Vagina (tissue), 2 donors: Measurements from ENCODE around the gene TMEM176A. TPM values are rescaled to one million over a fixed set of nuclear protein-coding genes. Genes with fewer than 3 reads are reported as not detected.
"Not testable (repeated sequence)": the region's sequence is repeated elsewhere in the genome, so short reads cannot be mapped to it uniquely, and the experiment has no call there.

Experiments
- DNase-seq, 2 donors: peaks; one replicate each; pipeline ENCODE4 v3.0.0-alpha.2; 2017; ENCODE audit errors: extremely low spot score in 2 of 2
- H3K27ac ChIP-seq: fragments of 200-600 bp; sonication (generic); one replicate; pipeline ENCODE4 v1.5.1; 2019
- H3K27me3 ChIP-seq: fragments of 200-600 bp; sonication (generic); one replicate; pipeline ENCODE4 v1.5.1; 2019
- H3K36me3 ChIP-seq, 2 donors: fragments of 200-600 bp; sonication (generic); one replicate each; pipeline ENCODE4 v1.5.1; 2017 to 2019
- H3K4me1 ChIP-seq: fragments of 200-600 bp; sonication (generic); one replicate; pipeline ENCODE4 v1.5.1; 2019
- H3K4me3 ChIP-seq, 2 donors: fragments of 200-600 bp; sonication (generic); 1 replicate in 1 of 2; 2 replicates in 1 of 2; pipeline ENCODE4 v1.5.1; 2016 to 2019
- H3K9me3 ChIP-seq: fragments of 200-600 bp; sonication (generic); one replicate; pipeline ENCODE4 v1.5.1; 2019
- POLR2A ChIP-seq, 2 donors: fragments of 450-650 bp; IDR thresholded peaks; one replicate each; pipeline ENCODE4 v1.6.1; 2017; ENCODE audit warnings: antibody characterized with exemption in 2 of 2, mild to moderate bottlenecking in 2 of 2, moderate library complexity in 2 of 2
- POLR2AphosphoS5 ChIP-seq, 2 donors: sonication (generic); formaldehyde crosslinking; IDR thresholded peaks; one replicate each; pipeline ENCODE4 v1.9.0; 2017; ENCODE audit warnings: antibody characterized with exemption in 2 of 2, mild to moderate bottlenecking in 2 of 2, low read depth in 1 of 2; ENCODE audit not compliant: insufficient read depth in 1 of 2
- intact Hi-C: fragments of 100-400 bp; cut with DNase I; formaldehyde crosslinking; loops from one replicate; pipeline ENCODE4 v1.15.1; 2023
- total RNA-seq: library from RNA; depleted of rRNA; stranded (reverse); fragments of >200 nt; gene quantifications from one replicate; pipeline ENCODE4 v1.2.3, GENCODE V29; 2016
- TF ChIP-seq, protein P1 (sequence below), 3 experiments: fragments of 450-650 bp in 2 of 3; fragments of 200-600 bp in 1 of 3; sonication (generic) in 1 of 3; IDR thresholded peaks; one replicate each; pipeline ENCODE4 v1.5.1; 2017 to 2019; ENCODE audit warnings: antibody characterized with exemption in 3 of 3, mild to moderate bottlenecking in 2 of 3, moderate library complexity in 2 of 3

TMEM176A gene
- total RNA-seq, 1 donor from 2014 or later, result 43.7 TPM

- no peaks in the 10 kb centered on the region for H3K9me3 ChIP-seq
- no peak overlapping the region for H3K27ac ChIP-seq
- intact Hi-C loops, result no loop called here
- no peak for DNase-seq
- TF ChIP-seq POLR2A (IDR thresholded peaks at IDR 0.05), result no peak
- no peak for TF ChIP-seq POLR2AphosphoS5 (IDR thresholded peaks at IDR 0.05; ENCODE audit: insufficient read depth in 1 of 2, low read depth in 1 of 2)
- TF ChIP-seq, protein P1, sequence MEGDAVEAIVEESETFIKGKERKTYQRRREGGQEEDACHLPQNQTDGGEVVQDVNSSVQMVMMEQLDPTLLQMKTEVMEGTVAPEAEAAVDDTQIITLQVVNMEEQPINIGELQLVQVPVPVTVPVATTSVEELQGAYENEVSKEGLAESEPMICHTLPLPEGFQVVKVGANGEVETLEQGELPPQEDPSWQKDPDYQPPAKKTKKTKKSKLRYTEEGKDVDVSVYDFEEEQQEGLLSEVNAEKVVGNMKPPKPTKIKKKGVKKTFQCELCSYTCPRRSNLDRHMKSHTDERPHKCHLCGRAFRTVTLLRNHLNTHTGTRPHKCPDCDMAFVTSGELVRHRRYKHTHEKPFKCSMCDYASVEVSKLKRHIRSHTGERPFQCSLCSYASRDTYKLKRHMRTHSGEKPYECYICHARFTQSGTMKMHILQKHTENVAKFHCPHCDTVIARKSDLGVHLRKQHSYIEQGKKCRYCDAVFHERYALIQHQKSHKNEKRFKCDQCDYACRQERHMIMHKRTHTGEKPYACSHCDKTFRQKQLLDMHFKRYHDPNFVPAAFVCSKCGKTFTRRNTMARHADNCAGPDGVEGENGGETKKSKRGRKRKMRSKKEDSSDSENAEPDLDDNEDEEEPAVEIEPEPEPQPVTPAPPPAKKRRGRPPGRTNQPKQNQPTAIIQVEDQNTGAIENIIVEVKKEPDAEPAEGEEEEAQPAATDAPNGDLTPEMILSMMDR (IDR thresholded peaks at IDR 0.05), result no peak
- H3K27me3 ChIP-seq, result no peaks in the 10 kb centered on the region
- H3K4me3 ChIP-seq, result no peak overlapping the region
- no peaks in the 10 kb centered on the region for H3K4me1 ChIP-seq
- no peaks in the 10 kb centered on the region for H3K36me3 ChIP-seq
Measured at GRCh38 chr7:150766334-150766709, 34.2 kb upstream of the TMEM176A start.

DNA sequence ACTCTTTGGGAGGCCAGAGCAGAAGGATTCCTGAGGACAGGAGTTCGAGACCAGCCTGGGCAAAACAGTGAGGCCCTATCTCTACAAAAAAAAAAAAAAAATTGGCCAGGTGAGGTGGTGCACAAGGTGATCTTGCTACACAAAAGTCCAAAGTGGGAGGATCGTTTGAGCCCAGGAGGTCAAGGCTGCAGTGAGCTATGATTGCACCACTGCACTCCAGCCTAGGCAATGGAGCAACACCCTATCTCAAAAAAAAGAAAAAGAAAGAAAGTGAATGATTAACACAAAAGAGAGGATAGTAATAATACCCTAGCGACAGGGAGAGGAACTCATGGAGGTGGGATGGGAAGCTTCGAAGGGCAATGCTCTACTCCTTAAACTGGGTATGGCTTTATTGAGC lies 30.8 kb upstream of the TMEM176A start:
- H3K27ac ChIP-seq, result no peak overlapping the region
- DNase-seq, result no peak
- no peaks in the 10 kb centered on the region for H3K36me3 ChIP-seq
- TF ChIP-seq, protein P1 (IDR thresholded peaks at IDR 0.05), result no peak
- no peak for TF ChIP-seq POLR2AphosphoS5 (IDR thresholded peaks at IDR 0.05; ENCODE audit: insufficient read depth in 1 of 2, low read depth in 1 of 2)
- no peaks in the 10 kb centered on the region for H3K4me1 ChIP-seq
- no peak overlapping the region for H3K4me3 ChIP-seq
- H3K9me3 ChIP-seq, result no peaks in the 10 kb centered on the region
- intact Hi-C loops, result no loop called here
- no peaks in the 10 kb centered on the region for H3K27me3 ChIP-seq

DNA sequence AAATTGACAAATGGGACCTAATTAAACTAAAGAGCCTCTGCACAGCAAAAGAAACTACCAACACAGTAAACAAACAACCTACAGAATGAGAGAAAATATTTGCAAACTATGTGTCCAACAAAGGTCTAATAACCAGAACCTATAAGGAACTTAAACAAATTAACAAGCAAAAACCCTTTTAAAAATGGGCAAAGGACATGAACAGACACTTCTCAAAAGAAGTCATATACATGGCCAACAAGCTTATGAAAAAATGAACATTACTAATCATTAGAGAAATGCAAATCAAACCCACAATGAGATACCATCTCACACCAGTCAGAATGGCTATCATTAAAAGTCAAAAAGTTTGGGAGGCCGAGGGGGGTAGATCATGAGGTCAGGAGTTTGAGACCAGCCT lies 26.4 kb upstream of the TMEM176A start:
- H3K9me3 ChIP-seq, H3K4me3 ChIP-seq, intact Hi-C loops, H3K36me3 ChIP-seq, DNase-seq, H3K27me3 ChIP-seq, H3K4me1 ChIP-seq, H3K27ac ChIP-seq: not testable (repeated sequence)

DNA sequence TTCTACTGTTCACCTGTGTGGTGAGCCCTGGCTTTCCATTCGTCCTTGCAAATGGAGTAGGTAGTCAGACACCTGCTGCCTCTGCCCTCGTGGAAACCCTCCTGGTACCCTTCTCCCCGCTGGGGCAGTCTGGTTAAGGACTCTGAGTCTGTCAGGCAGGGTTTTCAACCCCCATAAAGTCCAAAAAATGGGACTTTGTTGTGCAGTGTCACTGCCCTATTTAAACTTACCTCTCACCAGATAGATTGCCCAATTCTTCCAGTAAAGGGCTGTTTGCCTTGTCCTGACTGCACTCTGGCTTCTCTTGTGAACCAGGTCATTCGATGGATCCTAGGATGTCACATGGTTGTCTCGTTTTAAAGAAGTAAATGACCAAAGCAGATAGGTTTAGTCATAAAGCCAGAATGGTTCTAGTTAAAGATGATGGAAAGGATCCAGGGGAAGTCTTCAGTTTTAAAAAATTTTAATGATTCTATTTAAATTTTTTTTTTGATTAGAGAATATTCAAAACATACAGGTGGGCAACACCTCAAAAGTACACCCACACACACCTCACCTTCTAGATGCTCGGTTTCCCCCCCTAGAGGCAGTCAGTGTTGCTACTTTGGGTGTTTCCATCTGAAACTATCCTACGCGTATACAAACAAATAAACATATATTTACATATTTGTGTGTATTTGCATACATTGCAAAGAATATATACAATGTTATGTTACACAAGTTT lies 22.4 kb upstream of the TMEM176A start:
- H3K36me3 ChIP-seq, result no peaks in the 10 kb centered on the region
- no peak overlapping the region for H3K27ac ChIP-seq
- H3K9me3 ChIP-seq, result no peaks in the 10 kb centered on the region
- DNase-seq, result no peak
- TF ChIP-seq, protein P1 (IDR thresholded peaks at IDR 0.05), result no peak
- TF ChIP-seq POLR2AphosphoS5 (IDR thresholded peaks at IDR 0.05; ENCODE audit: insufficient read depth in 1 of 2, low read depth in 1 of 2) (no peak), POLR2A (IDR thresholded peaks at IDR 0.05) (no peak)
- peaks cover 9% of the 10 kb centered on the region for H3K4me1 ChIP-seq
- intact Hi-C loops, result no loop called here
- H3K27me3 ChIP-seq, result no peaks in the 10 kb centered on the region
- H3K4me3 ChIP-seq, result no peak overlapping the region

- Histone ChIP-seq H3K4me3 (no peak overlapping the region), H3K27me3 (no peaks in the 10 kb centered on the region), H3K4me1 (peaks cover 9% of the 10 kb centered on the region), H3K27ac (no peak overlapping the region), H3K9me3 (no peaks in the 10 kb centered on the region), H3K36me3 (no peaks in the 10 kb centered on the region)
- TF ChIP-seq POLR2A (IDR thresholded peaks at IDR 0.05), result no peak
- TF ChIP-seq, protein P1 (IDR thresholded peaks at IDR 0.05), result peak; percentile 70 to 90 (median 84)
- TF ChIP-seq POLR2AphosphoS5 (IDR thresholded peaks at IDR 0.05; ENCODE audit: insufficient read depth in 1 of 2, low read depth in 1 of 2), result no peak
- intact Hi-C loops, result no loop called here
- no peak for DNase-seq
Measured at GRCh38 chr7:150778738-150779301, 21.7 kb upstream of the TMEM176A start.
